ENCODE results near the gene TRMT13. TPM values are rescaled to one million over a fixed set of nuclear protein-coding genes. Genes with fewer than 3 reads are reported as not detected.

TRMT13 gene
- total RNA-seq, 1 experiment from 2014 or later, result 19.4 TPM

- DNase-seq, result no peak
- Histone ChIP-seq H2BK20ac (ENCODE audit: low read depth, low read length, poor library complexity, severe bottlenecking) (no peak overlapping the region), H4K91ac (ENCODE audit: insufficient read length, low read depth, low read length) (no peak overlapping the region), H3T11ph (ENCODE audit: low read length) (no peak overlapping the region), H3K23me2 (ENCODE audit: insufficient read length, low read depth, low read length, poor library complexity, severe bottlenecking) (no peaks in the 10 kb centered on the region), H3K27me3 (ENCODE audit: insufficient read depth, low read length) (no peaks in the 10 kb centered on the region), H3K56ac (ENCODE audit: insufficient read length, low read depth, low read length) (no peak overlapping the region), H2AK5ac (ENCODE audit: insufficient read length, low read length) (no peak overlapping the region), H2BK120ac (ENCODE audit: low read depth, low read length, poor library complexity, severe bottlenecking) (no peak overlapping the region), H3K4me2 (ENCODE audit: insufficient read depth, insufficient read length, low read length) (no peak overlapping the region), H3K4me1 (ENCODE audit: insufficient read depth, low read length) (no peaks in the 10 kb centered on the region), H2AFZ (ENCODE audit: low read length) (no peak overlapping the region), H3K9ac (ENCODE audit: extremely low read depth, insufficient read length, low read length) (no peak overlapping the region), H3K18ac (ENCODE audit: insufficient read length, low read depth, low read length) (no peak overlapping the region), H3K79me2 (ENCODE audit: insufficient read depth, low read length) (no peaks in the 10 kb centered on the region), H3K23ac (ENCODE audit: insufficient read length, low read depth, low read length) (no peak overlapping the region), H3K27ac (ENCODE audit: insufficient read length, low read depth, low read length) (no peak overlapping the region), H4K5ac (ENCODE audit: insufficient read length, low read depth, low read length) (no peak overlapping the region), H2BK12ac (ENCODE audit: insufficient read length, low read depth, low read length) (no peak overlapping the region), H2BK5ac (ENCODE audit: insufficient read length, low read length) (no peak overlapping the region), H4K8ac (replicated peaks; ENCODE audit: insufficient read length, low read depth, low read length) (no peak overlapping the region), H2BK15ac (ENCODE audit: low read depth, low read length) (no peak overlapping the region), H3K14ac (ENCODE audit: insufficient read depth, low read length) (no peak overlapping the region), H3K79me1 (ENCODE audit: insufficient read depth, low read depth, low read length, poor library complexity, severe bottlenecking) (no peaks in the 10 kb centered on the region), H3K9me3 (ENCODE audit: control insufficient read depth, low read depth, low read length) (no peaks in the 10 kb centered on the region), H3K4ac (ENCODE audit: low read depth, low read length) (no peak overlapping the region), H4K20me1 (ENCODE audit: control insufficient read depth, insufficient read depth, insufficient read length) (no peaks in the 10 kb centered on the region)
- TF ChIP-seq CTCF (conservative IDR thresholded peaks at IDR 0.05), result no peak
- H3K27me3 Mint-ChIP-seq (ENCODE audit: low read depth), result no peaks in the 10 kb centered on the region
- H3K27ac Mint-ChIP-seq, result no peak overlapping the region
- no CpG with 5 or more reads among the region's 2 CpGs for WGBS (ENCODE audit: extremely low coverage, insufficient read length, low lambda C conversion rate)
- no peak overlapping the region for H3K4me3 Mint-ChIP-seq
- no peaks in the 10 kb centered on the region for H3K9me3 Mint-ChIP-seq
- no peaks in the 10 kb centered on the region for H3K36me3 Mint-ChIP-seq (ENCODE audit: insufficient read depth in 1 of 3, low read depth in 3 of 3)
- H3K4me1 Mint-ChIP-seq, result peaks cover 4 to 5% of the 10 kb centered on the region in 2 experiments
Measured at GRCh38 chr1:100168051-100168450, 35.1 kb downstream of the TRMT13 start.

Data from H9 (cell line).